Panc1 (cell line): Measurements from ENCODE around the gene EFL1.

ENCODE experiments used
- CTCF ChIP-seq: fragments of 450-650 bp; IDR thresholded peaks from 2 replicates; pipeline ENCODE4 v1.5.1; 2017; ENCODE audit warnings: mild to moderate bottlenecking
- POLR2AphosphoS5 ChIP-seq: IDR thresholded peaks from 2 replicates; pipeline ENCODE4 v1.6.1; 2012; ENCODE audit warnings: mild to moderate bottlenecking, low read depth, low read length, moderate library complexity
- REST ChIP-seq, 2 experiments: IDR thresholded peaks; 2 replicates each; pipeline ENCODE4 v1.6.1; 2011 to 2012; ENCODE audit warnings: low read depth in 2 of 2, control low read depth in 1 of 2, low read length in 1 of 2, mild to moderate bottlenecking in 1 of 2, moderate library complexity in 1 of 2; ENCODE audit not compliant: insufficient read depth in 1 of 2
- SIN3A ChIP-seq: IDR thresholded peaks from 2 replicates; pipeline ENCODE4 v1.6.1; 2012; ENCODE audit warnings: low read depth, mild to moderate bottlenecking, low read length, moderate library complexity, borderline replicate concordance; ENCODE audit not compliant: insufficient read depth
- TCF7L2 ChIP-seq: IDR thresholded peaks from 2 replicates; pipeline ENCODE4 v1.6.1; 2011; ENCODE audit warnings: mild to moderate bottlenecking, low read depth, low read length, inconsistent platforms

- TF ChIP-seq CTCF (no peak), REST (IDR thresholded peaks at IDR 0.05; ENCODE audit: insufficient read depth in 1 of 2, low read depth in 2 of 2, low read length in 1 of 2) (no peak), POLR2AphosphoS5 (no peak), TCF7L2 (no peak), SIN3A (no peak)
Observed at GRCh38 chr15:82111918-82112317, 150.6 kb downstream of the EFL1 start.
